Measurements from ENCODE around the gene FRYL. TPM values are rescaled to one million over a fixed set of nuclear protein-coding genes. Genes with fewer than 3 reads are reported as not detected.
A peak's percentile ranks its signal among the peaks of the same experiment; 100 is the strongest.

The FRYL gene
- polyA plus RNA-seq, 1 donor from 2014 or later = 64.0 TPM

DNA sequence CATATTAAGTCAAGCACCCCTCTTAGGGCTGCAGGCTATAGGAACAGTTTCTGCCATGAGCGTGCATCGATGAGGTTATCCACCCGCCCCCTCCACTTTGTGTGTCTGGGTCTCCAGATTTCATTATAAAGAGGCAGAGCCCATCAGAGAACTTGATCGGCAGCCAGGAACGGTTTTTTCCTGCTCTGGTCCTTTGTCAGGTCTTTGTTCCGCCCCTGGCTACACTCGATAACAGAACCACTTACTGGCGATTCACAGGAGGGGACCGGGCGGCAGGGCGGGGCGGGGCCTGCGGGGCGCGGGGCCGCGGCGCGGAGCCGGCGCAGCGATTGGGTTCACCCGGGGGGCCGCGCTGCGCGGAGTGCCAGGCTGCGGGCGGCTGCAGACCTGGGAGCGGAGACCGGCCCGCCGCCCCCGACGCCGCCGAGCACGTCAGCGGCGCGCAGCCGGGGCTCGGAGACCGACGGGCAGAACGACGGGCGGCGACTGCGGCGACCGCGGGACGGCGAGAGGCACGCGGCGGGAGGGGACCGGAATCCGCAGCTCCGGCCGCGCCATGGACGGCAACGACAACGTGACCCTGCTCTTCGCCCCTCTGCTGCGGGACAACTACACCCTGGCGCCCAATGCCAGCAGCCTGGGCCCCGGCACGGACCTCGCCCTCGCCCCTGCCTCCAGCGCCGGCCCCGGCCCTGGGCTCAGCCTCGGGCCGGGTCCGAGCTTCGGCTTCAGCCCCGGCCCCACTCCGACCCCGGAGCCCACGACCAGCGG lies 296.9 kb downstream of the FRYL start, which contains the start of gene SLC10A4:
SLC10A4 (plus strand) TSS at position 338 of the 771 bp plus-strand sequence; CDS start at position 557, 219 bp downstream.
- Histone ChIP-seq H3K79me2 (replicated peaks; ENCODE audit: insufficient read depth, low read length) (peaks cover 24% of the 10 kb centered on the region), H3K4me2 (ENCODE audit: low read length) (no peak within 1 kb of the TSS), H3K9me2 (ENCODE audit: insufficient read depth, low read length) (no peaks in the 10 kb centered on the region), H4K20me1 (ENCODE audit: insufficient read depth) (no peaks in the 10 kb centered on the region), H3K9ac (ENCODE audit: low read length) (peak within 1 kb of the TSS; percentile 51), H2AFZ (ENCODE audit: low read depth, low read length) (no peak within 1 kb of the TSS), H3K27me3 (ENCODE audit: insufficient read depth, low read depth, low read length) (peaks cover 3% of the 10 kb centered on the region), H3K27ac (ENCODE audit: low read length) (peak within 1 kb of the TSS; percentile 43), H3F3A (ENCODE audit: insufficient read depth, low read length, poor library complexity, severe bottlenecking) (no peaks in the 10 kb centered on the region), H3K36me3 (ENCODE audit: insufficient read depth, low read length) (no peaks in the 10 kb centered on the region), H3K4me3 (ENCODE audit: low read length) (peak within 1 kb of the TSS; percentile 63), H3K9me3 (ENCODE audit: low read length) (no peaks in the 10 kb centered on the region)
- no peak for TF ChIP-seq MXI1 (conservative IDR thresholded peaks at IDR 0.05; ENCODE audit: poor library complexity, severe bottlenecking)
- TF ChIP-seq RAD21 (conservative IDR thresholded peaks at IDR 0.05) = no peak
- peak; percentile 32 for TF ChIP-seq POLR2AphosphoS5 (IDR thresholded peaks at IDR 0.05)
- TF ChIP-seq EP300 (conservative IDR thresholded peaks at IDR 0.05; ENCODE audit: poor library complexity, severe bottlenecking) = no peak

DNA sequence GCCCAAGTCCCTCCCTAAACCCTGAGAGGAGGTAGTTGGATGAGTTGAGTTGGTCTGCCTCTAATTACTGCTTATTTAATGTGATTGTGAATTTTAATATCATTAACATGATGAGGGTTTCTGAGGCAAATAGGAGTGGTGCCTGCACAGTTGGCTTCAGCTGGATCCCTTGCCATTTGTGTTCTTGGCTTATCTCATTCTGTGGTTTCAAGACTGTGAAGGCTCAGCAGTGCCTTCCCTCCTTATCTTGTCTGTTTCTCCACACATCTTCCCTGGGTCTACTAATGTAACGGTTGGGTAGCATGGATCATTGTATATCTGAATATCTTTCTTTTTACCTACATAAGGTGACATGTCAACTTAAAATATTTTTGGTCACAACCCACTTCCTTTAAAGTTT lies 298.5 kb downstream of the FRYL start:
- Histone ChIP-seq H3K9ac (ENCODE audit: low read length) (no peak overlapping the region), H3K4me2 (ENCODE audit: low read length) (no peak overlapping the region), H3K27me3 (ENCODE audit: insufficient read depth, low read depth, low read length) (peaks cover 3% of the 10 kb centered on the region)

GRCh38 chr4:48478273-48478672 lies 301.8 kb downstream of the FRYL start:
- Histone ChIP-seq H3K9me3 (ENCODE audit: low read length) (no peaks in the 10 kb centered on the region), H3K4me2 (ENCODE audit: low read length) (no peak overlapping the region), H4K20me1 (ENCODE audit: insufficient read depth) (no peaks in the 10 kb centered on the region), H3K27me3 (ENCODE audit: insufficient read depth, low read depth, low read length) (no peaks in the 10 kb centered on the region), H3F3A (ENCODE audit: insufficient read depth, low read length, poor library complexity, severe bottlenecking) (no peaks in the 10 kb centered on the region), H3K9me2 (ENCODE audit: insufficient read depth, low read length) (no peaks in the 10 kb centered on the region), H3K36me3 (ENCODE audit: insufficient read depth, low read length) (no peaks in the 10 kb centered on the region), H3K4me3 (ENCODE audit: low read length) (no peak overlapping the region), H2AFZ (ENCODE audit: low read depth, low read length) (no peak overlapping the region), H3K79me2 (replicated peaks; ENCODE audit: insufficient read depth, low read length) (no peaks in the 10 kb centered on the region), H3K27ac (ENCODE audit: low read length) (no peak overlapping the region), H3K9ac (ENCODE audit: low read length) (no peak overlapping the region)
- no peak for TF ChIP-seq EP300 (conservative IDR thresholded peaks at IDR 0.05; ENCODE audit: poor library complexity, severe bottlenecking)
- no peak for TF ChIP-seq MXI1 (conservative IDR thresholded peaks at IDR 0.05; ENCODE audit: poor library complexity, severe bottlenecking)
- no peak for TF ChIP-seq TAF1 (IDR thresholded peaks at IDR 0.05; ENCODE audit: low read depth)
- no peak for TF ChIP-seq SMC3 (conservative IDR thresholded peaks at IDR 0.05; ENCODE audit: poor library complexity)
- no peak for TF ChIP-seq CTCF (IDR thresholded peaks at IDR 0.05; ENCODE audit: poor library complexity, severe bottlenecking)
- no peak for TF ChIP-seq EZH2 (IDR thresholded peaks at IDR 0.05; ENCODE audit: borderline replicate concordance, insufficient read depth, low read length, poor library complexity, severe bottlenecking)
- TF ChIP-seq POLR2AphosphoS5 (IDR thresholded peaks at IDR 0.05) = no peak
- no peak for TF ChIP-seq RAD21 (conservative IDR thresholded peaks at IDR 0.05)
- TF ChIP-seq, protein P1, sequence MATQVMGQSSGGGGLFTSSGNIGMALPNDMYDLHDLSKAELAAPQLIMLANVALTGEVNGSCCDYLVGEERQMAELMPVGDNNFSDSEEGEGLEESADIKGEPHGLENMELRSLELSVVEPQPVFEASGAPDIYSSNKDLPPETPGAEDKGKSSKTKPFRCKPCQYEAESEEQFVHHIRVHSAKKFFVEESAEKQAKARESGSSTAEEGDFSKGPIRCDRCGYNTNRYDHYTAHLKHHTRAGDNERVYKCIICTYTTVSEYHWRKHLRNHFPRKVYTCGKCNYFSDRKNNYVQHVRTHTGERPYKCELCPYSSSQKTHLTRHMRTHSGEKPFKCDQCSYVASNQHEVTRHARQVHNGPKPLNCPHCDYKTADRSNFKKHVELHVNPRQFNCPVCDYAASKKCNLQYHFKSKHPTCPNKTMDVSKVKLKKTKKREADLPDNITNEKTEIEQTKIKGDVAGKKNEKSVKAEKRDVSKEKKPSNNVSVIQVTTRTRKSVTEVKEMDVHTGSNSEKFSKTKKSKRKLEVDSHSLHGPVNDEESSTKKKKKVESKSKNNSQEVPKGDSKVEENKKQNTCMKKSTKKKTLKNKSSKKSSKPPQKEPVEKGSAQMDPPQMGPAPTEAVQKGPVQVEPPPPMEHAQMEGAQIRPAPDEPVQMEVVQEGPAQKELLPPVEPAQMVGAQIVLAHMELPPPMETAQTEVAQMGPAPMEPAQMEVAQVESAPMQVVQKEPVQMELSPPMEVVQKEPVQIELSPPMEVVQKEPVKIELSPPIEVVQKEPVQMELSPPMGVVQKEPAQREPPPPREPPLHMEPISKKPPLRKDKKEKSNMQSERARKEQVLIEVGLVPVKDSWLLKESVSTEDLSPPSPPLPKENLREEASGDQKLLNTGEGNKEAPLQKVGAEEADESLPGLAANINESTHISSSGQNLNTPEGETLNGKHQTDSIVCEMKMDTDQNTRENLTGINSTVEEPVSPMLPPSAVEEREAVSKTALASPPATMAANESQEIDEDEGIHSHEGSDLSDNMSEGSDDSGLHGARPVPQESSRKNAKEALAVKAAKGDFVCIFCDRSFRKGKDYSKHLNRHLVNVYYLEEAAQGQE (IDR thresholded peaks at IDR 0.05; ENCODE audit: borderline replicate concordance) = no peak

More for the DNA sequence above, 298.5 kb downstream of the FRYL start:
- Histone ChIP-seq H3K9me2 (ENCODE audit: insufficient read depth, low read length) (no peaks in the 10 kb centered on the region), H2AFZ (ENCODE audit: low read depth, low read length) (no peak overlapping the region), H3K9me3 (ENCODE audit: low read length) (no peaks in the 10 kb centered on the region), H3K79me2 (replicated peaks; ENCODE audit: insufficient read depth, low read length) (peaks cover 22% of the 10 kb centered on the region), H3K36me3 (ENCODE audit: insufficient read depth, low read length) (no peaks in the 10 kb centered on the region), H3F3A (ENCODE audit: insufficient read depth, low read length, poor library complexity, severe bottlenecking) (no peaks in the 10 kb centered on the region), H3K4me3 (ENCODE audit: low read length) (no peak overlapping the region), H3K27ac (ENCODE audit: low read length) (no peak overlapping the region), H4K20me1 (ENCODE audit: insufficient read depth) (no peaks in the 10 kb centered on the region)
- TF ChIP-seq CTCF (IDR thresholded peaks at IDR 0.05; ENCODE audit: poor library complexity, severe bottlenecking) (no peak), EP300 (conservative IDR thresholded peaks at IDR 0.05; ENCODE audit: poor library complexity, severe bottlenecking) (no peak), POLR2AphosphoS5 (IDR thresholded peaks at IDR 0.05) (no peak), EZH2 (IDR thresholded peaks at IDR 0.05; ENCODE audit: borderline replicate concordance, insufficient read depth, low read length, poor library complexity, severe bottlenecking) (no peak), MXI1 (conservative IDR thresholded peaks at IDR 0.05; ENCODE audit: poor library complexity, severe bottlenecking) (no peak)
